ENCODE data around the gene YPEL1. TPM values are rescaled to one million over a fixed set of nuclear protein-coding genes. Genes with fewer than 3 reads are reported as not detected.

The YPEL1 gene
- total and polyA plus RNA-seq, 2 of the 13 experiments (the other 11 are each of a cell fraction or from before 2014, with no cell fraction given) = 0.33 to 2.5 TPM

- TF ChIP-seq MLXIP (CRISPR knock-in tag; IDR thresholded peaks at IDR 0.05; ENCODE audit: borderline replicate concordance) (no peak), THYN1 (CRISPR knock-in tag; IDR thresholded peaks at IDR 0.05; ENCODE audit: borderline replicate concordance, low read depth) (no peak), KDM6A (CRISPR knock-in tag; IDR thresholded peaks at IDR 0.05; ENCODE audit: low read depth) (no peak), HHEX (CRISPR knock-in tag; IDR thresholded peaks at IDR 0.05) (no peak), ZNF607 (CRISPR knock-in tag; IDR thresholded peaks at IDR 0.05; ENCODE audit: borderline replicate concordance) (peak; percentile 93), NFE2 (CRISPR knock-in tag; IDR thresholded peaks at IDR 0.05) (no peak), SMARCE1 (IDR thresholded peaks at IDR 0.05; ENCODE audit: borderline replicate concordance) (no peak), ZNF326 (CRISPR knock-in tag; IDR thresholded peaks at IDR 0.05; ENCODE audit: borderline replicate concordance) (no peak), ZNF549 (CRISPR knock-in tag; IDR thresholded peaks at IDR 0.05) (no peak), ZNF781 (CRISPR knock-in tag; IDR thresholded peaks at IDR 0.05; ENCODE audit: borderline replicate concordance, not compliant biosample characterization) (no peak), HOXA9 (CRISPR knock-in tag; IDR thresholded peaks at IDR 0.05; ENCODE audit: borderline replicate concordance) (no peak), NFKB2 (CRISPR knock-in tag; IDR thresholded peaks at IDR 0.05; ENCODE audit: borderline replicate concordance) (0 out of 2 replicates have a peak, but pooled peaks have one; percentile 38), SAFB2 (CRISPR knock-in tag; IDR thresholded peaks at IDR 0.05; ENCODE audit: borderline replicate concordance, low read depth) (peak; percentile 93; the same call in 1 of the 2 replicates), ASH2L (IDR thresholded peaks at IDR 0.05; ENCODE audit: insufficient read length, low read depth, low read length) (no peak), KAT2B (IDR thresholded peaks at IDR 0.05; ENCODE audit: borderline replicate concordance, low read depth, low read length) (no peak), ZNF724P (CRISPR knock-in tag; IDR thresholded peaks at IDR 0.05; ENCODE audit: borderline replicate concordance) (no peak), SMC3 (IDR thresholded peaks at IDR 0.05; ENCODE audit: low read length) (no peak), MEIS2 (CRISPR knock-in tag; IDR thresholded peaks at IDR 0.05) (peak; percentile 14; the same call in 1 of the 2 replicates), ZHX1 (CRISPR knock-in tag; IDR thresholded peaks at IDR 0.05; ENCODE audit: low read depth) (0 out of 2 replicates have a peak, but pooled peaks have one; percentile 10), ZNF780A (CRISPR knock-in tag; IDR thresholded peaks at IDR 0.05) (no peak), ATRX (CRISPR knock-in tag; IDR thresholded peaks at IDR 0.05; ENCODE audit: borderline replicate concordance) (no peak), HNF4G (IDR thresholded peaks at IDR 0.05; ENCODE audit: borderline replicate concordance, low read depth, low read length) (peak; percentile 26; the same call in 1 of the 2 replicates), HNF4G (CRISPR knock-in tag; IDR thresholded peaks at IDR 0.05; ENCODE audit: borderline replicate concordance, low read depth) (no peak), ZNF543 (CRISPR knock-in tag; IDR thresholded peaks at IDR 0.05) (no peak), DDIT3 (CRISPR knock-in tag; IDR thresholded peaks at IDR 0.05) (no peak)
Measured at GRCh38 chr22:21657360-21658032, 78.1 kb downstream of the YPEL1 start (continued).

All from HepG2 (cell line).